GM18868 (cell line): ENCODE results near the gene UPK2.

Experiments used
- ATAC-seq: cut with Tn5 transposase; IDR thresholded peaks from one replicate; pipeline ENCODE4 v1.9.1; 2021; ENCODE audit warnings: mild to moderate bottlenecking, moderate library complexity; ENCODE audit not compliant: unreplicated experiment

The UPK2 gene

DNA sequence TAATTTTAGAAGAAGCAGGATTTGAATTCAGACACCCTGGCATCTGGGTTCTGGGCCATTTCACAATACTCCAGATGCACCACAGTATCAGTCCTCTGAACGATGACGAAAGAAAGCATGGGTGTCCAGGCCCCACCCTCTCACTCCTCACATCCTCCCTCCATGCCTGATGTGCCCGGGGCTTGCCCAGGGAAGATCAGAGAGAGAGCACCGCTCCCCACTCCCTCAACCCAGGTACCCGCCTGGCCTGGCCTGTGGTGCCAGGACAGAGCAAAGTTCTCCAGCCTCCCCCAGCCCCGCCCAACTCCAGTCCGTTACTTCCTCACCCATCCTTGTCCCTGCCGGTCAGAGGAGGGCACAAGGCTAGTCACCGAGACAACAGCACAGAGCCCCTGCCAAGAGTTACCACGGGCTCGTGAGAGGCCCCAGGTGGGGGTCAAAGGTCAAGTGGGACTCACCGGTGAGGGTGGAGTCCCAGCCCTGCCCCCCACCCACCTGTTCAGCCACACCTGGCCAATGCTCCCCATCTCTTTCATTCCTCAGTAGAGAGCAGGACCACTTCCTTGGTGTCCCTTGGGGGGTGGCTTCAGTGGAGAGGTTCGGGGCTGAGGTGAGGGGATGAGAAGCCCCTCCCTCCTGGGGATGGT is 38.5 kb upstream of the UPK2 start:
- ATAC-seq = no peak

GRCh38 chr11:118918128-118918685 is 37.9 kb upstream of the UPK2 start:
- ATAC-seq = no peak

GRCh38 chr11:118918686-118919280 is 37.3 kb upstream of the UPK2 start:
- no peak for ATAC-seq

GRCh38 chr11:118921121-118921928 is 34.8 kb upstream of the UPK2 start:
- ATAC-seq = no peak

DNA sequence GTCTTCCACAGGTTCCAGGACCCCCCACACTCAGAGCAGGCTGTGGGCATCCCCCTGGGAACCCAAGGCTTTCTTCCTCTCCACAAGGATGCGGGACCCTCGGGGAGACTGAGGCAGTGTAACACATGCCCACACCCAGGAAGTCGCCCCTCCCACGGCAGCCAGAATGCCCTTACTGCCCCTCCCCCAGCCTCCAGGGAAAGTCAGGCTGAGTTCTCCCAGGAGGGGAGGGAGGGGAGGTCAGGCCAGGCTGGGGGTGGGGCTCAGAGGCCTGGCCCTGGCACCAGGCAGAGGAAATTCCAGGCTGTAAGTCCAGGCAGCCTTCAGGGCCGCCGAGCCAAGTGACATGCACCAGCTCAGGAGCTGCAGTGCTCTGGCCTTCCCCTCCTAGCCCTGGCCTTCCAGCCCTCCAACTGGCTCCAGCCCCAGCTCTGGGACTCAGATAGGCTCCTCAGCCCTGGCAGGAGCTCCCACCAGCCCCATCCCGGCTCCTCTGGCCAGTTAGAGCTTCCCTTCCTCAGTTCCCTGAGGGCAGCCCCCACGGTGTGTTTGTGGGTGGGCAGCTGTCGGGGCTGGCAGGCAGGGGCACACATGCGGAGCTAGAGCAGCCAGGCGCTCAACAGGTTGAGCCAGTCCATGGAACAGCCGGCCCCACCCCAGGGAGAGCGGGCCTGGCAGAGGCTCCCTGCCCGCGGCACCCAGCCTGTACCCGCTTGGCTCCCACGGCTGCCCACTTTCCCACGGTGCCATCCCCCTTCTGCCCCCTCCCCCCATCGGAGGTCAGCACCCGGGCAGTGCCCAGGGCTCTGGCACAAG is 34.0 kb upstream of the UPK2 start:
- no peak for ATAC-seq

- no peak for ATAC-seq
Measured at GRCh38 chr11:118922745-118923627, 33.1 kb upstream of the UPK2 start.

DNA sequence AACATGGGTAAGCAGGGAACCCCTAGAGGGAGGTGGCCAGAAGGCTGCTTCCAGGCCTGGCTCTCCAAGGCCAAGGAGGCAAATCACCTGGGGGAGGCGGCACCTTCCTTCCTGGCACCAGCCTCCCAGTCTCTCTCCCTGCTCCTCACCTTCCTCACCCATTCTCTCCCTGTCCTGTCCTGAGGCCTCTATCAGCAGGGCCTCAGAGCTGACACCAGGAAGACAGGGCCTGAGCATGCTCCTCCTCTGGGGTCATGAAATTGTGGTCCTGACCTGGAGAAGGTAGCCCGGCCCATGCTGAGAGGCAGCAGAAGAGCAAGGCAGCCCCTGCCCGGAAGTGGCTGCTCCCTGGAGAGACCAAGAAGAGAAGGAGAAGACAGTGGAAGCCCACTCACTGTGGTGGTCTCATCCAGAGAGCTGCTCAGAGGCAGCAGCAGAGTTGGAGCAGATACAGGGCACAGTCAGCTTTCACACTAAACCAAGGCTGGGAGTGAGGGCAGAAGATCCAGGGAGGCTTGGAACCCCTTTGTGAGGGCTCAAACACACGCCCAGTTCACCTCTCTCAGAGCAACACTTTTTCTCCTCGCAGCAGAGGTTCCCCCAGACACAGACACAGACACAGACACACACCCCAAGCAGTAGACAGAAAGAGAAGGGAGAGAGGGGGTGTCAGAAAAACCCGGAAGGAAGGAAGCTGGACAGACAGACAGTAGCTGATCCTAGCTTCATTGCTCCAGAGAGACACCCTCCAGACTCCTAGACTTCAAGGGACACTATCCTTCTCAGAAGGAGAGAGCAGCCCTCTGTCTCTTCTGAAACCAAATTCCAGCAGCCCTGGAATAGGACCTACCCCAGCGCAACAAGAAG is 32.1 kb upstream of the UPK2 start:
- no peak for ATAC-seq

- ATAC-seq = no peak
Measured at GRCh38 chr11:118924591-118925585, 31.2 kb upstream of the UPK2 start.

DNA sequence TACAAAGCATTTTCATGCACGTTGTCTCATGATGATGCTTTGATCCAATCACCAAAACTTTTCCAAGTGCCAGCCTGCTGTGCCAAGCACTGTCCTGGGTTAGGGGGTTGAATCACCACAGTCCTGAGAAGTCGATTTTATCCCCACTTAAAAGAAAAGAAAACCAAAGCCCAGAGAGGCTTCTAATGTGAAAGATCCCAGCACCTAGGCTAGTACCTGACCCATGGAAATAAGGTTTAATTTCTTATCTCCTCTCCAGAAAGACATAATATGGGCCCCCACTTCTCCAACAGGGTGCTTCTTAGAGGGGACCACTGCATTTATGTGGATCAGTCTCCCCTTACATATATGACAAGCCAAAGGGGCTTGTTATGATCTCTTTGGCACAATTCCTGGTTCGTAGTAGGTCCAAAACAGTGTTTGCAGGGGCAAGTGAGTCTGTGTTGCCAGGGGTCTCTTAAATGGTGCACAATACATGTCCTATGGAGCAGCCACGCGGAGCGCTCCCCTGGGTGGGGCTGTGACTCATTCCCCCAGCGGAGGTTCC is 28.5 kb upstream of the UPK2 start:
- ATAC-seq = no peak

DNA sequence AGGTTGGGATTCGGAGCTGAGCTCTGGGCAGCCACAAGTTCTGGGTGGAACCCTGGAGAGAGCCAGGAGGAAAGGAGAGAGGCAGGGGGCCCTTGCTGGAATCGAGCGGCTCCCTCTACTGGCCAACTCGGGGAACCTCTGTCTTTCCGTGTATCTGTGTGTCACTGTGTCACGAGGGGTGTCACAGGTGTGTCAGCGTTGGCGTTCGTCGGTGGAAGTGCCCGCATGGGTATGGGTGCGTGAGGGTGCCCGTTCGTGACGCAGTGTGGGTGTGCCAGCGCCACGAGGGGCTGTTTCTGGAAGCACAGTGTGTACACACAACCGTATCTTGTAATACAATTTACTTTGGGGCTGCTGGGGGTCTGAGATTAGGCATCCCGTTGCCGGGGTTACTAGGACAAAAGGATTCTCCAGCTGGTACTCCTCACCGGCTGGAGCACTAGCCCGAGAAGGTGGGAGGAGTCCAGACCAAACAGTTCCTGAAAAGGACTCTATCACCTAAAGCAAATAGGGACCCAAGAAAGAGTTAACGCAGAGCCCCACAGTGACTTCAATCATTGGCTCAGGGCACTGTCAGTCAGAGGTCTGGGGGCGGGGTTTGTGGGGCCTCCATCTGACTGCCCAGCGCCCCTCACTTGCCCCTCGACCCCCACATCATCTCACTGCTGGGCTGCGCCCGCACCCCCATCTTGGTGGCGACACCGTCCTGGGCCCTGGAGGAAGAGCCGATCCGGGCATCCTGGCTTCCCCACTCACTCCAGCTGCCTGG is 27.8 kb upstream of the UPK2 start:
- peak; percentile 44 for ATAC-seq

GRCh38 chr11:118928870-118929500 is 27.1 kb upstream of the UPK2 start:
- ATAC-seq = no peak

DNA sequence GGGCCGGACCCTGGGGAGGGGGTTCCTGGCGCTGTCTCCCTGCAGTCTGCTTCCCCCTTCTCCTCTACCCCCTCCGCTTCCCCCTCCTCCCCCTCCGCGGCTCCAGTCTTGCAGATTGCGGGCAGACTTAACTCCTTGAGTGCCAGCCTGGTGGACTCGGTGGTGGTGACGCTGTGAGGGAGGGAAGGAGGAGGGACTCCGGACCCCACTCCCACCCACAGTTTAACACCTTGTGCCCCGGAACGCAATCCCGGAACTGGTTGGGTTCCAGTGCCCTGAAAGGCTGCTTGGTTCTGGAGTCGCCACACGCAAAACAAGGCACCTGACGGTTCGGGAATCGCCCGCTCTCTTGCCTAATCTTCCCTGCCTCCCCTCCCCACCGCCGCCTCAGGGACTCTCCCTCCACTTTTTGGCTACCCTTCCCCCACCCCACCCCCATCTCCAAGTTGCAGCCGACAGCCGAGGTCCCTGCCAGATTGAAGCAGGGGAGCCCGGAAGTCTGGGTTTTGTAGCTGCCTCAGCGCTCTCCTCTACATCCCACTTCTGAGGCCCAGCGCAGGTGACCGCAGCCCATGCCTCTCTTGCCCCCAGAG is 26.5 kb upstream of the UPK2 start:
- no peak for ATAC-seq

DNA sequence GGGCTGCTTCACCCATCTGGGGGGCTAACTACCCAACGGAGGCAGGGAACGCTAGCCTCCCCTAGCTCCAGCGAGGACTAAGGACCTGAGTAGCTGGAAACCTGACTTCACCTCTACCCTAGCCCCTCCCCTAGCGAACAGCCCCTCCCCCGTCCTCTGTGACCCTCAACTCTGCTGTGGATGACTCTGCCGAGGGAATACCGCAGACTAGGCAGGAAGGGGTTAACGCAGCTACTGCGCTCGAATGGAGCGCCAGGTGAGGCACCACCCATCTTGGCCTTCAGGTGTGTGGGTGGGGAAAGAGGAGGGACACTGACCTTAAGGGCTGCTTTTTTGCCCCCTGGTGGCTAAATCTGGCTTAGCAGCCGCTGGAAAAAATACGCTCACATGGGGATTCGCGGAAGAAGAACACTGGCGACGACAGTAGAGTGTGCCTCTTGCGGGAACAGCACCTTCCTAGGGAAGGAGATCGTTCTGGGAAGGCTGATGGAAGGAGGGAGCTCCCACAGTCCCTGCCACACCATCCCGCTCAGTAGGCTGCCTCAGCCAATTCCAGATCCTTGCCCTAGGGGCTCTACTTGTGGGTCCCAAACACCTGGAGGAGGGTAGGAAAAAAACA is 25.9 kb upstream of the UPK2 start:
- ATAC-seq = no peak

- ATAC-seq = no peak
Measured at GRCh38 chr11:118931571-118931970, 24.5 kb upstream of the UPK2 start.

DNA sequence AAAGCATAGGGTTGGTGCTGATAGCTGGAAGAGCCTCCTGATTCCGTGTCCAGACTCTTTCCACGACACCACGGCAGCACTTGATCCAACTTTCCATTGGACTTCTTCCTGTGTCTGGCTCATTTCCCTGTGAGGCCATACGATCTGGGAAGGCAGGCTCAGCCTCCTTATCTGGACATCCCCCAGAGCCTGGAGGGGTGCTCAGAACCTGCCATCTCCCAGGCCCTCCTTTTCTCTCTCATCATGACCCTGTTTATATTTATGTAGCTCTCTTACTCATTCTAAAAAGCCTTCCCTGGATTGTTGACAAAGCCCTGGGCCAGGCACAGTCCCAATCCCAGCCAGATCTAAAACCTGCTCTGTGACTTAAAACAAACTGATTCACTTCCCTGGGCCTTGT is 22.6 kb upstream of the UPK2 start:
- ATAC-seq = no peak

DNA sequence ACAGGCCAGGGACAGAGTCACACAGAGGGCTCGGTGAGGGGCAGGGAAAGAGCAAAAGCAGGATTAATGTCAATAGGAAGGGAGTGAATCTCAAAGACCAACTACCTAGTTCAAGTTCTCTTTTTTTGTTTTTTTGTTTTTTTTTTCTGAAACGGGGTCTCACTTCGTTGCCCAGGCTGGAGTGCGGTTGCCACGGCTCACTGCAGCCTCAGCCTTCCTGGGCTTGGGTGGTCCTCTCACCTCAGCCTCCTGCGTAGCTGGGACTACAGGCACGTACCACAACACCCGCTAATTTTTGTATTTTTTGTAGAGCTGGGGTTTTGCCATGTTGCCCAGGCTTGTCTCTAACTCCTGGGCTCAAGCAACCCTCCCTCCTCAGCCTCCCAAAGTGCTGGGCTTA is 20.7 kb upstream of the UPK2 start:
- no peak for ATAC-seq
